Thymus (tissue), 11 donors: ENCODE results near the gene HECW1. TPM values are rescaled to one million over a fixed set of nuclear protein-coding genes. Genes with fewer than 3 reads are reported as not detected.

Source experiments
- DNase-seq, 9 donors: peaks; one replicate each; pipeline ENCODE4 v3.0.0-alpha.2; 2013; ENCODE audit warnings: low spot score in 9 of 9, low read depth in 6 of 9, missing footprints in 1 of 9
- H3K27ac ChIP-seq, 2 donors: one replicate each; pipeline ENCODE4 v1.5.1; 2013; ENCODE audit warnings: control low read depth in 1 of 2, low read depth in 1 of 2, low read length in 1 of 2, mild to moderate bottlenecking in 1 of 2, moderate library complexity in 1 of 2
- H3K27me3 ChIP-seq, 2 donors: one replicate each; pipeline ENCODE4 v1.5.1; 2013; ENCODE audit warnings: low read length in 1 of 2; ENCODE audit not compliant: control insufficient read depth in 2 of 2, insufficient read depth in 1 of 2
- H3K36me3 ChIP-seq, 2 donors: one replicate each; pipeline ENCODE4 v1.5.1; 2013; ENCODE audit warnings: low read length in 1 of 2, mild to moderate bottlenecking in 1 of 2, moderate library complexity in 1 of 2; ENCODE audit not compliant: control insufficient read depth in 2 of 2, insufficient read depth in 2 of 2
- H3K4me1 ChIP-seq, 2 donors: one replicate each; pipeline ENCODE4 v1.5.1; 2013; ENCODE audit warnings: low read length in 2 of 2; ENCODE audit not compliant: control insufficient read depth in 2 of 2, insufficient read depth in 2 of 2
- H3K4me3 ChIP-seq, 2 donors: one replicate each; pipeline ENCODE4 v1.5.1; 2013; ENCODE audit warnings: low read length in 2 of 2, control low read depth in 1 of 2, mild to moderate bottlenecking in 1 of 2
- H3K9me3 ChIP-seq, 2 donors: one replicate each; pipeline ENCODE4 v1.5.1; 2013; ENCODE audit warnings: low read length in 1 of 2, mild to moderate bottlenecking in 1 of 2; ENCODE audit not compliant: control insufficient read depth in 2 of 2, insufficient read depth in 1 of 2
- WGBS: extraction: QIAGEN DNeasy Blood & Tissue Kit; methylation state at CpG from one replicate; pipeline ENCODE4 v1.1.7; 2013; 5-methylcytosine and 5-hydroxymethylcytosine counted together
- polyA plus RNA-seq: library from polyadenylated mRNA; stranded (reverse); fragments of 200-250 nt; gene quantifications from one replicate; pipeline ENCODE4 v1.2.3, GENCODE V29; 2013
- total RNA-seq: library from RNA; stranded (reverse); fragments of 120-200 nt; gene quantifications from one replicate; pipeline ENCODE4 v1.2.4, GENCODE V29; 2013
- donor health status: healthy.

HECW1 gene
- total and polyA plus RNA-seq, 2 donors: 0.05 to 0.23 TPM

- no peaks in the 10 kb centered on the region for H3K4me1 ChIP-seq
- H3K9me3 ChIP-seq: no peaks in the 10 kb centered on the region
- no peaks in the 10 kb centered on the region for H3K36me3 ChIP-seq
- H3K27me3 ChIP-seq: peaks cover 0 to under 1% of the 10 kb centered on the region in 2 donors
- H3K4me3 ChIP-seq: no peak overlapping the region
- DNase-seq: no peak
- WGBS: 91% methylated on average over 4 of the region's 4 CpGs
- no peak overlapping the region for H3K27ac ChIP-seq
Observed at GRCh38 chr7:43458330-43459018, 346.0 kb downstream of the HECW1 start.

- 90% methylated on average over 4 of the region's 4 CpGs for WGBS
- Histone ChIP-seq H3K4me1 (no peaks in the 10 kb centered on the region), H3K27ac (no peak overlapping the region), H3K27me3 (peaks cover 0 to 4% of the 10 kb centered on the region in 2 donors), H3K36me3 (no peaks in the 10 kb centered on the region), H3K4me3 (no peak overlapping the region), H3K9me3 (no peaks in the 10 kb centered on the region)
- DNase-seq: no peak
Observed at GRCh38 chr7:43459019-43459337, 346.5 kb downstream of the HECW1 start.

- Histone ChIP-seq H3K36me3 (no peaks in the 10 kb centered on the region), H3K27ac (no peak overlapping the region), H3K27me3 (peaks cover 0 to 4% of the 10 kb centered on the region in 2 donors), H3K4me1 (no peaks in the 10 kb centered on the region), H3K9me3 (no peaks in the 10 kb centered on the region), H3K4me3 (no peak overlapping the region)
- no peak for DNase-seq
- WGBS: 93% methylated on average over 8 of the region's 8 CpGs
Observed at GRCh38 chr7:43460733-43461348, 348.4 kb downstream of the HECW1 start.

DNA sequence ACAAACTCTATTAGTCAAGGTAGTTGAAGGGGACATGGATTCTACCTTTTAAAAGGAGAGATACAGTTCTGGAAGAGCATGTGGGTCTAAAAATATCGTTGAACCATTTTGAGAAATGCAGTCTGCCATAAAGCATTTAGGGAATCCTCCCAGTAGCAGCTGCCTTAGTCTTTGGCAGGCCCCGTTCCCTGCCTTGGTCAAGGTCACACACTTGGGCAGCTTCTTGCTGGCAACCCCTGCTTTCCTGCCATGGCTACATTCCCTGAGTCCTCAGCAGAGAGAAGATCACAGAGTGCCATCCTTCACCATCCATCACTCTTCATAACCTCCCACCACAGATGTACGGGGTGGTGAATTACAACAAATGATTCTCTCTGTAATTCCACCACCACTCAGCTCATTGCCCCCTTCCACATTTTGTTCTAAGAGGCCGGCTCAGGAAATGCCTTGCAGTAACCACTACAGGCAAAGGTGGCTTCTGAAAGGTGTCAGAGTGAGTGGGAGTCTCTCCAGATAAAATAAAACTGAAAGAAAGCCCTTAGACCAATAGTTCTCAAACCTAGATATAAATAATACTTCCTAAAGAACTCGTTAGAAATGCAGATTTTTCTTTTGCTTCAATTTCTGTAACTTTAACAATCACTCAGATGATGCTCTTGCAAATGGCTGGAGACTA is 349.0 kb downstream of the HECW1 start:
- H3K4me1 ChIP-seq: no peaks in the 10 kb centered on the region
- 91% methylated on average over 5 of the region's 5 CpGs for WGBS
- no peak overlapping the region for H3K4me3 ChIP-seq
- no peaks in the 10 kb centered on the region for H3K9me3 ChIP-seq
- H3K27ac ChIP-seq: no peak overlapping the region
- H3K36me3 ChIP-seq: no peaks in the 10 kb centered on the region
- no peak for DNase-seq
- peaks cover 0 to 4% of the 10 kb centered on the region in 2 donors for H3K27me3 ChIP-seq

DNA sequence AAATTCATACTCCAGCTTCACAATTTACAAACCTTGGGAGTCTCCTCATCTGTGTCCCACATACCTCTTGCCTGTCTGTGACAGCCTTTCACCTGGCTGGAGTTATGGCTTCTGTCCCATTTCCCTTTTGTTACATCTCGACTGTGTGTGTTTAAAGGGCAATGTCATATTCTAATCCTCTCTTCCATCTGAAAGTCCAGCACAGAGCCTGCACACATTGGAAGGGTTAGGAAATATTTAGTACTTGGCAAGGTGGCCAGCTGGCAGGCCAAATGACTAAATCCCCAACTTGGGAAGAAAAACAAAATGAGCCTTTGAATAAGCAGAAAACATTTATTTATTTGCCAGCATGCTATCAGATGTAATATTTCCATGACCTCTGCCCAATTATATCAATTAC is 350.4 kb downstream of the HECW1 start:
- Histone ChIP-seq H3K27ac (no peak overlapping the region), H3K9me3 (no peaks in the 10 kb centered on the region), H3K4me1 (no peaks in the 10 kb centered on the region), H3K36me3 (no peaks in the 10 kb centered on the region), H3K4me3 (no peak overlapping the region), H3K27me3 (peaks cover 0 to 4% of the 10 kb centered on the region in 2 donors)
- 71% methylated on average over 1 of the region's 1 CpG for WGBS
- DNase-seq: no peak

- WGBS: 85% methylated on average over 8 of the region's 8 CpGs
- Histone ChIP-seq H3K27me3 (peaks cover 0 to 4% of the 10 kb centered on the region in 2 donors), H3K4me1 (no peaks in the 10 kb centered on the region), H3K27ac (no peak overlapping the region), H3K9me3 (no peaks in the 10 kb centered on the region), H3K36me3 (no peaks in the 10 kb centered on the region), H3K4me3 (no peak overlapping the region)
- no peak for DNase-seq
Observed at GRCh38 chr7:43463401-43463980, 351.0 kb downstream of the HECW1 start.

DNA sequence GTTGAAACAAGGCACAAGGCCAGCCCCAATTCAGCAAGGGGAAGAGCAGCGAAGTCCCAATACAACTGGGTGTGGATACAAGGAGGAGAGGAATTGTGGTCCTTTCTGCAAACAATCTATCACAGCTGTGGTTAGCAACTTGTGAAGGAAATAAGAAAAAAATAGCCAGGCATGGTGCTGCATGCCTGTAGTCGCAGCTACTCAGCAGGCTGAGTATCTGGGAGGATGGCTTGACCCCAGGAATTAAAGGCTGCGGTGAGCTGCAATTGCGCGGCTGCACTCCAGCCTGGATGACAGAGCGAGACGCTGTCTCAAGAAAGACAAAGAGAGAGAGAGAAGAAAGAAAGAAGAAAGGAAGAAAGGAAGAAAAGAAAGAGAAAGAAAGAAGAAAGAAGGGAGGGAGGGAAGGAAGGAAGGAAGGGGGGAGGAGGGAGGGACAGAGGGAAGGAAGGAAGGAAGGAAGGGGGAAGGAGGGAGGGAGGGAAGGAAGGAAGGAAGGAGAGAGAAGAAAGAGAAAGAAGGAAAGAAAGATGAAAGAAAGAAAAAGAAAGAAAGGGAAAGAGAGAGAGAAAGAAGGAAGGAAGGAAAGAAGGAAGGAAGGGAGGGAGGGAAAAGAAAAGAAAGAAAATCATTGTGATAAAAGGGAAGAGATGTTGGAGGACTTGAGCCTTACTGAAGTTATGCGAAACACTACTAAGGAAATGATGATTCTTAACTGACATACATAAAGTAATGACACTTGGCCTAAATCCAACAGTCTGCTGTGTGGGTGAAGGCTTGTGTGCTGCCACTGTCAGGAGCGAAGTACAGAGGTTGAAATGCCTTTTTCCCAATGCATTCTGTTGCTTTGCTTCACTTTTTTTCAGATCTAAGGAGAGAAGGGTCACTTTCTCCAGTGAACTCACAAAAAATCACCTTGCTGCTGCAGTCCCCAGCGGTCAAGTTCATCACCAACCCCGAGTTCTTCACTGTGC is 353.4 kb downstream of the HECW1 start:
- Histone ChIP-seq H3K4me3 (no peak overlapping the region), H3K4me1 (no peaks in the 10 kb centered on the region), H3K27me3 (peaks cover 0 to 4% of the 10 kb centered on the region in 2 donors), H3K9me3 (no peaks in the 10 kb centered on the region), H3K36me3 (no peaks in the 10 kb centered on the region), H3K27ac (no peak overlapping the region)
- DNase-seq: no peak
- 87% methylated on average over 11 of the region's 11 CpGs for WGBS

DNA sequence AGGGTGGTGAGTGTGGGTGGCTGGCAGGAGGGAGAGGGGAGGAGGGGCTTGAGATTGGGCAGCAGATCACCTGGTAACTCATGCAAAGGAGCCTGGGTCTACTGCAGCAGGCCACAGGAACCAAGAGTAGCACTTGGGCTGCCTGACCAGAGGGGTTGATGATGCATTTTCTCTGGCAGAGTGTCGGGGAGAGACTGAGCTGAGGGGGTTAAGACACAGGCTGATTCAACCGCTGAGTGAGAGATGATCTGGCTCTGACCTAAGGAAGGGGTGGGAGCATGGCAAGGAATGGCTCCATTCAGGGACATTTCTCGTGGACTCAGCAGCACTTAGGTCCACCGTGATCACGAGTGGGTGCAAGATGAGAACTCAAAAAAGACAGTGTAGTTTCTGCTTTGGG is 355.0 kb downstream of the HECW1 start:
- Histone ChIP-seq H3K4me1 (no peaks in the 10 kb centered on the region), H3K36me3 (no peaks in the 10 kb centered on the region), H3K27ac (no peak overlapping the region), H3K9me3 (no peaks in the 10 kb centered on the region), H3K4me3 (no peak overlapping the region), H3K27me3 (peaks cover 0 to 4% of the 10 kb centered on the region in 2 donors)
- WGBS: 93% methylated on average over 5 of the region's 5 CpGs
- DNase-seq: no peak
